NCI-H460 (cell line): ENCODE measurements around the gene E2F3. TPM values are rescaled to one million over a fixed set of nuclear protein-coding genes. Genes with fewer than 3 reads are reported as not detected.

Experiments used
- DNase-seq: peaks from one replicate; pipeline ENCODE4 v3.0.0-alpha.2; 2016; ENCODE audit warnings: low read depth; ENCODE audit errors: extremely low read depth
- polyA plus RNA-seq: library from polyadenylated mRNA; depleted of rRNA; stranded (reverse); fragments of >200 nt; gene quantifications from 2 replicates; pipeline ENCODE4 v1.2.3, GENCODE V29; 2014; cell fraction: nucleus; rRNA removed
- total RNA-seq: library from RNA; depleted of rRNA; stranded (reverse); fragments of >200 nt; shearing (Covaris generic); gene quantifications from 2 replicates; pipeline ENCODE4 v1.2.3, GENCODE V29; 2014; rRNA removed

E2F3 gene
- total RNA-seq = 11.3 and 13.1 TPM in 2 replicates
- 18.2 and 24.1 TPM in 2 replicates for polyA plus RNA-seq

DNA sequence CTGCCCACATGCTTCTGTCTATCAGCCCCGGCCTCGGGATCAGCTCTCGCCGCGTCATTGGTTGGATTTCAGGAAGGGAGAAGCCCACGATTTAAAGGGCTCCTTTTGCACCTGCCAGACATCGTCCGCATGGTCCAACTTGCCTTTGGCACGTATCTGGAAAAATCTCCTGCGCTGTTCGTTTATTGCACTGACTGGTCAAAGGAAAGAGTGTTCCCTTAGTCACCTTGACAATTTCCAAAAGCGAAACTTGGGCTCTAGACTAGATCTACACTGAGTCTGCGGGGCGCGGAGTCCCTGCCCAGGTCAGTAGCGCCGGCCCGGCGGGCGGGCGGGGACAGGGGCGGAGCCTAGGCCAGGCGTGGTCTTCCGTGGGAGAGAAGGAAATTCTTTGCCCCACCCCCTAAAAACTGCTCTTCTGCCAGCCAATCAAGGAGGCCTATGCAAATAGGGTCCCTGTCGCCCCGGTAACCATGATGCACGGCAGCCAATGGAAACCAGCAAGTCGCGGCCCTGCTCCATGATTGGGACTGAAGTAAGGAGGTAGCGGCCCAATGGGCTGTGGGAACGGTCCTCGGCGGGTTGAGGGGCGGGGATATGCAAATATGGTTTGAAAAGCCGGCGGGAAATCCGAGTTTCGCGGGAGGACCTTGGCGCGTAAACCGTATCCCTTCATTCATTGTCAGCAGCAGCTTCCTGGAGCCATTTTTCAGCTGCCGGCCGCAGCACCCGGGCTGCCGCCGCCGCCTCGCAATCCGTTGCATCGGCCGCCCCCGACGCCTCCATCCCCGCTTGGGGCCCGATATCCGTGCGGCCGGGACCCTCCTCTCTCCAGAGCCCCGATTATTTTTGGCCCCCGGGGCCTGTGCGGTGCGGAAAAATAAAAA lies at the start of gene E2F3:
Gene E2F3 (plus strand): TSS at position 675 of the 887 bp plus-strand sequence. CDS start 354 bp downstream, outside the sequence.
- DNase-seq = peak; percentile 99

DNA sequence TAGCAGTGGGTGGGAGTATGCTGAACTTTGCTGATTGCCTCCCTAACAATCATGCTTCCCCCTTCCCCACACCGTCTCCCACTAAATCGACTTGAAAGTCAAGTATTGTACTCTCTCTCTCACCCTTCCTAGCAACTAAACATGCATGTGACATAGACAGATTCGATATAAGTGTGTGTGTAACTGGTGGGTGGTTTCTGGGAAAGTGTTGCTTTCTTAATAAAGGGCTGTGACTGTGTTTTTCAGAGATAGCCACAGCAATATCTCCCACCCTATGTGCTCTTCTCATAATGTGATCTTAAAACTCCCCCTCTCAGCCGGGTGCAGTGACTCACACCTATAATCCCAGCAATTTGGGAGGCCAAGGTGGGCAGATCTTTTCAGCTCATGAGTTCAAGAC lies 49.3 kb upstream of the E2F3 start:
- DNase-seq = no peak

DNA sequence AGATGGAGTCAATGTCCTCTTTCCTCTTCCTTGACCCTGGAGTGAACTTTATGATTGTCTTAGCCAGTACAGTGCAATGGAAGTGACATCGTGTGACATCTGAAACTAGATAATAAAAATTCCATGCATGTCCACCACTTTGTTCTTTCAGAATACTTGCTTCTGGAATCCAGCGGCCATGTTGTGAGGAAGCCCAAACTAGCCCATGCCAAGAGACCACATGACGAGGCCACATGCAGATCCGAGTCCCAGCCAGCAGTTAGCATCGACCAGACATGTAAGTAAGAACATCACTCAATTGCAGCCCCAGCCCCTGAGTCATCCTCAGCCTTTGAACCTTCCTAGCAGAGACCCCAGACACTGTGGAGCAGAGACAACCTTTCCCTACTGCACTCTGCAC lies 48.5 kb upstream of the E2F3 start:
- DNase-seq = no peak

DNA sequence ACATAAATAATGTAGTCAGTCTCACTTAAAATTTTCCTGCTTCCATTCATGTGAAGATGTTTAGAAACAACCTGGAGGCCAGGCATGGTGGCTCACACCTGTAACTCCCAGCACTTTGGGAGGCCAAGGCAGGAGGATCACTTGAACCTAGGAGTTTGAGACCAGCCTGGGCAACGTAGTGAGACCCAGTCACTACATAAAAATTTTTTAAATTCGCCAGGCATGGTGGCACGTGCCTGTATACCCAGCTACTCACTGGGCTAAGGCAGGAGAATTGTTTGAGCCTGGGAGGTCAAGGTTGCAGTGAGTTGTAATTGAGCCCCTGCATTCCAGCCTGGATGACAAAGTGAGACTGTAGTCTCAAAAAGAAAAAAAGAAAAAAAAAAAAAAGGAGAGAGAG lies 47.3 kb upstream of the E2F3 start:
- DNase-seq = no peak

DNA sequence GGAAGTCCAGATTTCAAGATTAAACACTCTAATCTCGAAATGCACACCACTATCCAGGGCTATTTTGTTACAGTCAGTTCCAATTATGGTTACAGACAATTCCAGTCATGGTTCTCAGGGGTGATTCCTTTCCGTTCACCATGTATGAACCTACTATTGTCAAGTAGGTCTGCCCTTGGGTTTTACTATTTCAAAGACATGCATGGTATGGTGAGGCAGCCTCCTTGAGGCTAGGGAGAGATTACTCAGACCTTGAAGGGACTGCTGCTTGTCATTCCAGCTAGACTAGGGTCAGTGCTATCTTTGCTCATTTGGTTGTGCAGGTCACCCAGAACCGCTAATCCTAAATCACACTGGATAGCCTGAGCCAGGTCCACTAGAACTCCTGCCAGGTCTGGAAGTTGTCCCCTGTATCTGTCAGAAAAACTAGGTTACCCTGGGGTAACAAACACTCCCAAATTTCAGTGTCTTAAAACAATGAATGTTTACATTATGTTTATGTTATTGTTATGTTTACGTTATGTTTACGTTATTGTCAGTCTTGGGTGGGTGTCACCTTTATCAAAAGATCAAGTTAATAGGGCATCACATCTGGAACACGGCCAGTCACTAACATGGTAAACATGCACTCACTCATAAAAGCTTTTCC lies 41.1 kb upstream of the E2F3 start:
- DNase-seq = no peak

DNA sequence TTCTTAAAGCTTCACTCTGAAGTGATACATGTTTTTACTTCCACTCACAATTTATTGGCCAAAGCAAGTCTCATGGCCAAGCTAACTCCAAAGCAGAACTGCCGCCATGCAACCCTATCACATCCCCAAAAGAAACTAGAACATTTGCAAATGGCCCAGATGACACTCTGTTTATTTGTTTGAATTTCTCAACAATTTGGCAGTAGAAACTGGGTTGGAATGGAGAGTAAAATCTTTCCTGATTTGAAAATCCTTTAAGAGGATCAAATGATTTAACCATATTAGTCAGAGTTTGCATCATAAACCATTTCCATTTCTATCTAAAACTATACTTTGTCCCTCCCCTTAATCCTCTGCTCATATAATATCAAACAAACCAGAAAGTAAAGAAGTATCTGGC lies 39.1 kb upstream of the E2F3 start:
- DNase-seq = no peak

DNA sequence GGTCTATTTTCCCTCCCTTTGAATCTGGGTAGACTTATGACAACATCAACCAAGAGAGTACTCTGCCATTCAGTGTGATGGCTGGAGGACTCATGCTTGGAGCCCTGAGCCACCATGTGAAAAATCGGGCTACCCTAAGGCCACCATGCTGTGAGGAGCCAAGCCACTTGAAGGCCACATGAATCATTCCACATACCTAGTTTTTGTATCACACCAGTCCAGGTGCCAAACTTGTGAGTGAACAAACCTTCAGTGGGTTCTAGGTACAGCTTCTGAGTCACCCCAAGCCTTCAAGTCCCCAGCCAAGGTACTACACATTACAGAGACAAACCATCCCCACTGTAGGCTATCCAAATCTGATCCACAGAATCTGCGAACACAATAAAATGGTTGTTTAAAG lies 37.4 kb upstream of the E2F3 start:
- no peak for DNase-seq

DNA sequence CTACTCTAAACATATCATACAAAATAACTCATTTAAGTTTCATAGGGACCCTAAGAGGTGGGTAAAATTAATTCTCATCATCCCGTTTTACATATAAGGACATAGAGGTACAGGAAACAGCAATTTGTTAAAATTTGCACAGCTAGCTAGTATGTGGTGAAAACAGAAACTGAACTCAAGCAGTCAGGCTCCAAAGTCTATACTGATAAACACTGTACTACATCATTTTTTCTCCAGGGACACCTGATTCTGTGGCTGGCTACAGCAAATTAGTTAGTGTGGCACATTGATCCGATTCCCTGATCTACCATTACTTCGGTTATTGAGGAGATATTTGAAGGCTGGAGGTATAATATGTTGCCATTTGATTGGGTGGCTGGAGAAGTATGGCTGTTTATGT lies 36.2 kb upstream of the E2F3 start:
- no peak for DNase-seq

DNA sequence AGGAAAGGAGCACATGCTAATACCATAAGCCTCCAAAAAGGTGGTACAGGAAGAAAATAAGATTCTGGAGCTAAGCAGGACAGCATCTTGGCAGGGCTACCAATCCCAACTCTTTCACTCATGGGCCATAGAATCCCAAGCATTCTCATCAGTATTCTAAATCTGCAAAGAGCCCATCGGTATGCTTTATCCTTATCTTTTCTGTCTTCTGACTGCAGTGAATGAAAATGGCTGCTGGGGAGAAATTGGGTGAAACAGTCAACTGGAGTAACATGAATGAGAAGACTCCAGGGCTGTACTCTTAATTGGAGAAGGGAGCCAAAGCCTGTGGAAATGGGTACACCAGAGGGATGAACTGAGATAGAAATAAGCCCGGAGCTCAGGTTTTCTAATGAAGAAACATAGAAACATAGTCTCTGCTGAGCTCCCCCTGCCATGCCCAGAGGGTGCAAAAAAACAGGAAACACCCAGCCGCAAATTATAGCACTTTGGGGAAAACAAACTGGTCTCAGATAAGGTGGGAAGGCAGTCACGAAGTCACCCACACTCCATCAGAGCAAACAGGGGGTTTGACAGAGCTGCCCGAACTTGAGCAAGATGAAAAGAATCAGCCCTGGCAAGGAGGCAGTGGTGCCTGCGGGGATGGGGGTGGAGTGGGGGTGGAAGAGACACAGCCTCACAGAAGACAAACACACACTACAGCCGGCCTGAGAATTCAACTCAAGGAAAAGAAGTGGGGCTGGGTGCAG lies 35.4 kb upstream of the E2F3 start:
- DNase-seq = no peak

DNA sequence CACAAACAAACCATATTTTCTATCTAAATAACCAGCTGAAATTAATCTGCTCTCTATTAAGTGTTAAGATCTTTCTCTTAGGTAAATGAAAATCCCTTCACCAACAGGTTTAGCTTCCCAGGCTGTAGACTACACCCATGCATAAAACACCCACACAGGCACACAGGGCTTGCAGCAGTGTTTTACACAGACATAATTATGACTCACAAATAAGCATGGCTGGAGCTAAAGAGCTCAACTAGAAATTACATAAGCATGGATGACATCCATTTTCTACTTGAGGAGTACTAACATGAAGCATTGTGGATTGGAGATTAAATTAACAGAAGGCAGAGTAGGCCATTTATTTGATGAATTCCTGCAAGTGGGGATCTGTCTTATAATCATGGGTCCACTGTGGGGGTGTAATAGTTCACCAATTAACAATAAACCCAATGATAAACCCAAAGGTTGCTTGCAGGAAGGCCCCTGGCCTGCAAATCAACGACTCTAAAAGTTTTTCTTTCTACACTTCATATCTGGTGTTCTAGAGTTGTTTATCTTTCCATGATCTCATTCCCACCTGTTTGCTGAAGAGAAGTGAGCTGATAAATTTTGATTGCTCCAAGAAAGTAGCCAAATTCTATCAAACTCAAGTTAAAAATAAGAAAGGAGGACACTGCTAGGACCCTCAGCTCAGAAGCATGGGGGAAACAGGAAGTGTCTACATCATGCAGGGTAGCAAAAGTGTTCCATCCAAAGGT lies 33.8 kb upstream of the E2F3 start:
- DNase-seq = no peak

DNA sequence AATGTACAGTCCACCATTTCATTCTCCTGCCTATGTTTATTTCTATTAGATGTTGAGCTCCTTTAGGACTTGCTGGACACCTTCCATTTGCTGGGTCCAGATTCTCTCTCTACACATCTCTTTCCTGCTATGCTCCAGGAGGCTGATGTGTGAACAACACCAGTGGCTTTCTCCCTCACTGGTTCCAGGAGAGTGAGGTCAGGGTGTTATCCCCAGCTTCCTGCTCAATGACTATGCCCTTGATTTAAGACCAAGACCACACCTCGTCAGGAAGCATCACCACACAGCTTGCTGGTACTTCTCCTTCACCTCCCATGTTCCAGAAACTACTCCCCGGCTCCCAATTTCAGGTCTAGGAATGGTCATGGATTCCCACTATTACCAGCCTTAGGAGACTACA lies 31.3 kb upstream of the E2F3 start:
- no peak for DNase-seq

DNA sequence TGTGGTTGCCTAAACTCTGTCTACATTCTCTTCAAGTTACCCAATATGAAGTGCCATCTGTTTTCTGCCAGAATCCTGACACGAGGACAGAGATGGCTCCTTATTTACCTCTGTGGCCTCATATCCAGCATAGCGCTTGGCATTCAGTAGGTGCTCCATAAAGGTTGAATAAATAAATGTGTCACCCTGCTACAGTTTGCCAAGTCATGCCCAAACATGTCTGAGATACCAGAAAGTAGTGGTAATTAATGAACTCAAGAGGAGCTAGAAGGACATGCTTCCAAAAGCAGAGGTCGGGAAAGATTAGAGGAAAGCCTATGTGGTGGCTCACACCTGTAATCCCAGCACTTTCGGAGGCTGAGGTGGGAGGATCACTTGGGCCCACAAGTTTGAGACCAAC lies 30.9 kb upstream of the E2F3 start:
- DNase-seq = no peak

DNA sequence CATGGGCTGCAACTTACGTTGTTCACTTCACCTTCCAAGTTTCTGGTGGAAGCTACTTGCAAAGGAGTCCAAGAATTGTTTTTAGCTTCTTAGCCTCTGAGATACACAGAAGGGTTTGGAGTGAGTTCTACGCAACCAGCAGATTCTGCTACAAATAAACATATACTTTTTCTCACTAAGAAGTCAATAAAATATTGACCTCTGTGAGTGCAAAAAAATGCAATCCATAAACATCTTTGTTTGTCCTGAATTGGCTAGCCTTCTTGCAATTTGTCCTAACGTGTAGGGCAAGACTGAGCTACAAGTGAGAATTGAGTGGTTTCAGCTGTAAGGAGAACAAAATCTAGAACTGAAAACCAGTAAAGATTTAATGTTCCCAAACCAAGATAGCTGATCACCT lies 26.2 kb upstream of the E2F3 start:
- no peak for DNase-seq

DNA sequence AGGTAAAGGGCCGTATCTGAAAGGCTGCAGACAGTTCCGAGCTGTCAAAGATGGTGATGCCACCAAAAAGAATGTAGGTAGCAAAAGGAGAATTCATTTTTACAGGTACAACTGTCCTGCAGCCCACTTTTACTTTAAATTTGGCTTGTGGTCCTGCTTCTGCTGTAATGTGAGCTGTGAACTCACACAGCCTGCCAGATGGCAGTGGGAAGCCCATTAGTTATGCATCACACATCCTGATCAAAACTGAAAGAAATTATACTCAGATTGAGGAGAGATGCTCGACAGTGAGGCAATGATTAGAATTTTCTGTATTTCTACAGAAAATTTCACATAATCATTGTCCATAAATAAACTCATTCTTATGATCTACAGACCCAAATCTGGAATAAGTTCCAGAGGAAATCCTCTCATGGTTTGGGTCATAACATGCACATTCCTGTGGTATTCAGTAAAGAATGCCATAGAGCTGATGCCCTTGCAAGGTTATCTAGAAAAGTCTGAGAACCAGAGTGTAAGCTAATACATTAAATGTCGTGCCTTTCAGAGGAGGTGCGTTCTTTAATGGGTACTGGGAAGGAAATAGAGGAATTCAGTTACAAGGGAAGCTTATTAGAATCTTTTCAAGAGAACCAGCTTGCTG lies 23.9 kb upstream of the E2F3 start:
- no peak for DNase-seq

DNA sequence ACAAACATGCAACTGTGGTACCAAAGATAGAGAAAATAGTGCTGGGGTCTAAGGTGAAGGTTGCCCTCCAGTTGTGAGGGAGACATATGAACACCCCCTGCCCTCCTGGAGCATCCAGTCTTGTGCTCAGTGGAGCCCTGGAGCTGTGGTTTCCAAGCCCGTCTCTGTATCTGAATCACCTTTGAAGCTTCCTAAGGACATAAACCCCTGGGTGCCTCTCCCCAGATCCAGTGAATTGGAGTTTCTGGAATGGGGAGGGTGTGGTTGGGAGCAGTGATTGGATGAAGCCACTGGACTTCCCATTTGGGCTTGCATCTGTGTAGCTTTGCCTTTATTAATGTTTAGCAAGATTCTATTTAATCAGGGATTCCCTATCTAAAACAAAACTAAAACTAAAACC lies 22.4 kb upstream of the E2F3 start:
- no peak for DNase-seq

DNA sequence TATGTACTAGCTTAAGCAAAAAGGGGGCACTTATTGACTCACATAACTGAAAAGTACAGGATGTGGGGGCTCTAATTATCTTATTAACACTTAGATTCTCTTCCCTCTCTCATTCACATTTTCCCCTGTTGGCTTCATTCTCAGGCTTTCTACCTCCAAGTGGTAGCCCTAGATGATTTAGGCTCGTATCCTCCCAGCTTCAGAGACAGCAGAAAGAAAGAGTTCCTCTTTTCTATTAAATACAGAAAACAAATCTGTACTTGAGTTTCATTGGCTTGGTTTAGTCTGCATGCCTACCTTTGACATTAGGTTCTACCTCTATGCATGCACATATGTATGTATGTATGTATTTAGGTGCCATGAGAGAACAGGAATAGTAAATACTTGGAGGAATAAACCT lies 15.5 kb upstream of the E2F3 start:
- no peak for DNase-seq

DNA sequence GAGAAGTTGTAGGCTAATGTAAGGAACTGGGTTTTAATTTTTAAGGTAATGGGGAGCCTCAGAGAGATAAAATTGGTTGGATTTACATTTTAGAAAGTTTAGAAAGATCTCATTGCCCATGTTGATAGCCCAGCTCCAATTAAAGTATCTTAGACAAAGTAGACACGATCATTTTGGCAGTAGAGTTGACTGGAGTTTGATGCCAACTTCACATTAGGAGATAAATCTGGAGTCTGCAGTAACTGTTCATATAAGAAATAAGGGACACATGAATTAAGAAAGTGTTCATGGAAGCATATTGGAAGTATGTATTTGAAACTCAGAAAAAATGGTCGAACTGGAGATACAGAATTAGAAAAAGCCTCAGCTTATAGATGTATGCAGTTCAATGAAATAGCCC lies 12.6 kb upstream of the E2F3 start:
- no peak for DNase-seq

DNA sequence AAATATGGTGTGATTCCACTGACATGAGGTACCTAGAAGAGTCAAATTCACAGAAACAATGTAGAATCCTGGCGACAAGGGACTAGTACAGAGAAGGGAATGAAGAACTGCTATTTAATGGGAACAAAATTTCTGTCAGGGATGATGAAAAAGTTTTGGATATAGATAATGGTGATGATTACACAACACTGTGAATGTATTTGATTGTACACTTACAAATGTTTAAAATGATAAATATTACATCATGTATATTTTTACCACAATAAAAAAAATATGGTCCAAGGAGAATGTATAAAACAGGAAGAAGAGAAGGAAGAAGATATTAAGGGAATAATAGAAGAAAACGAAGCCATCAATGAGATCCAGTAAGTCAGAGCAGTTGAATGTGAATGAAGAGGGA lies 8.4 kb upstream of the E2F3 start:
- no peak for DNase-seq

DNA sequence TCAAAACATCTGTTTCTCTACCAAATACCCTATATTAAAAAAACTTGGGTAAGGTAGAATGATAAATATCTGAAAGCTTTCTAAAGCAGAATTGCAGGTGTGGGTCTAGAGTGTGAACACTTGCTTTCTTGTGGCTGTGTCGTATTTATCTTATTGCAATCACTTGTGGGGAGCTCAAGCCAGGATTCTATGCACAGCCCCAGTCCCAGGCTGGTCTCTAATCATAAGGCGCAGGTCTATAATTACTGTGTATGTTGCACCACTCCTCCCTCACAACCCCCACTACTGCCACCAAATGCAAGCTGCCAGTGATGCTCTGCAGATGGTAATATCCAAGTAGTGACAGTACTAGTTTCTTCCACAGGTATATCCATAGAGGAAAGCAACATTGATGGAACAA lies 2.2 kb upstream of the E2F3 start:
- DNase-seq = no peak
